ENCODE results near the gene TMEM163. TPM values are rescaled to one million over a fixed set of nuclear protein-coding genes. Genes with fewer than 3 reads are reported as not detected.
A peak's percentile ranks its signal among the peaks of the same experiment; 100 is the strongest.
"Not testable (repeated sequence)": the region's sequence is repeated elsewhere in the genome, so short reads cannot be mapped to it uniquely, and the experiment has no call there.

The TMEM163 gene
- total and polyA plus RNA-seq, 8 donors, result 0.58 to 16.7 (median 3.2) TPM; not detected in 1

DNA sequence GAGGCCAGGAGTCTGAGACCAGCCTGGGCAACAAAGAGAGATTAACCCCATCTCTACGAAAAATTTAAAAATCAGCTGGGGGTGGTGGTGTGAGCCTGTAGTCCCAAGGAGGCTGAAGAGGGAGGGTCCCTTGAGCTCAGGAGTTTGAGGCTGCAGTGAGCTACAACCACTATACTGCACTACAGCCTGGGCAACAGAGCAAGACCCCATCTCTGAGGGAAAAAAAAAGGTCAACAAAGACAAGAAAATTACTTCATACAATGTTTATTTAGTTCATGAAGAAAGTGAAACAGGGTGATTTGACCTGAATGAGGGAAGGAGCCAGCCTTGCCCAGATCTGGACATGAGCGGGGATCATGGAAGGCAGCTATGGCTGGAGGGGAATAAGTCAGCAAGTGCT, 59.1 kb downstream of the TMEM163 start:
- Histone ChIP-seq H3K27ac (no peak overlapping the region), H3K4me1 (no peaks in the 10 kb centered on the region), H3K9me3 (no peaks in the 10 kb centered on the region), H3K4me3 (no peak overlapping the region), H3K27me3 (no peaks in the 10 kb centered on the region), H3K36me3 (no peaks in the 10 kb centered on the region)
- TF ChIP-seq POLR2AphosphoS5 (IDR thresholded peaks at IDR 0.05) (no peak), EP300 (IDR thresholded peaks at IDR 0.05) (no peak), POLR2A (IDR thresholded peaks at IDR 0.05) (no peak)
- TF ChIP-seq, protein P1, sequence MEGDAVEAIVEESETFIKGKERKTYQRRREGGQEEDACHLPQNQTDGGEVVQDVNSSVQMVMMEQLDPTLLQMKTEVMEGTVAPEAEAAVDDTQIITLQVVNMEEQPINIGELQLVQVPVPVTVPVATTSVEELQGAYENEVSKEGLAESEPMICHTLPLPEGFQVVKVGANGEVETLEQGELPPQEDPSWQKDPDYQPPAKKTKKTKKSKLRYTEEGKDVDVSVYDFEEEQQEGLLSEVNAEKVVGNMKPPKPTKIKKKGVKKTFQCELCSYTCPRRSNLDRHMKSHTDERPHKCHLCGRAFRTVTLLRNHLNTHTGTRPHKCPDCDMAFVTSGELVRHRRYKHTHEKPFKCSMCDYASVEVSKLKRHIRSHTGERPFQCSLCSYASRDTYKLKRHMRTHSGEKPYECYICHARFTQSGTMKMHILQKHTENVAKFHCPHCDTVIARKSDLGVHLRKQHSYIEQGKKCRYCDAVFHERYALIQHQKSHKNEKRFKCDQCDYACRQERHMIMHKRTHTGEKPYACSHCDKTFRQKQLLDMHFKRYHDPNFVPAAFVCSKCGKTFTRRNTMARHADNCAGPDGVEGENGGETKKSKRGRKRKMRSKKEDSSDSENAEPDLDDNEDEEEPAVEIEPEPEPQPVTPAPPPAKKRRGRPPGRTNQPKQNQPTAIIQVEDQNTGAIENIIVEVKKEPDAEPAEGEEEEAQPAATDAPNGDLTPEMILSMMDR (IDR thresholded peaks at IDR 0.05), result no peak
- intact Hi-C loops (cut with DNase I; ENCODE audit: low total_unique reads), result no loop called here
- no peak for DNase-seq
- 49 to 89% (median 58%) methylated on average over 2 of the region's 2 CpGs for WGBS, 5 donors

DNA sequence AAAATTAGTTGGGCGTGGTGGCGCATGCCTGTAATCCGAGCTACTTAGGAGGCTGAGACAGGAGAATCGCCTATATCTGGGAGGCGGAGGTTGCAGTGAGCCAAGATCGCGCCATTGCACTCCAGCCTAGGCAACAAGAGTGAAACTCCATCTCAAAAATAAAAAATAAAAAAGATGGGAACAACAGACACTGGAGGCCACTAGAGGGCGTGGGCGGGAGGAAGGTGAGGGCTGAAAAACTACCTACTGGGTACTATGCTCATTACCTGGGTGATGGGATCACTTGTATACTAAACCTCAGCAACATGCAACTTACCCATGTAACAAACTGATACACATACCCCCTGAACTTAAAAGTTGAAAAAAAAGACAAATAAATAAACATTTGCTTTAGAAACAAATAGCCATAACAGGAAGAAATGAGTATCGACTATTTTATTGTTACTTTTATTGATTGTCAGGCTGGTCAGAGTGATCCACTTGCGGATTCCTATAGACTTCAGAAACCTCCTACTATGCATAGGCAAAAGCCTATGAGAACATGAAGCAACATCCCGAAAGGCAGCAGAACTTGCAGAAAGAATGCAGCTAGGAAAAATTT, 61.0 kb downstream of the TMEM163 start:
- Histone ChIP-seq H3K4me3 (no peak overlapping the region), H3K36me3 (no peaks in the 10 kb centered on the region), H3K27ac (no peak overlapping the region), H3K4me1 (no peaks in the 10 kb centered on the region), H3K27me3 (no peaks in the 10 kb centered on the region), H3K9me3 (no peaks in the 10 kb centered on the region)
- DNase-seq, result no peak
- intact Hi-C loops (cut with DNase I; ENCODE audit: low total_unique reads), result no loop called here
- TF ChIP-seq POLR2AphosphoS5 (IDR thresholded peaks at IDR 0.05) (no peak), EP300 (IDR thresholded peaks at IDR 0.05) (no peak), POLR2A (IDR thresholded peaks at IDR 0.05) (no peak)
- TF ChIP-seq, protein P1 (IDR thresholded peaks at IDR 0.05), result peak in 3 of 7 experiments; percentile 27 to 33 (median 31)
- 73 to 81% (median 76%) methylated on average over 12 of the region's 12 CpGs for WGBS, 5 donors

DNA sequence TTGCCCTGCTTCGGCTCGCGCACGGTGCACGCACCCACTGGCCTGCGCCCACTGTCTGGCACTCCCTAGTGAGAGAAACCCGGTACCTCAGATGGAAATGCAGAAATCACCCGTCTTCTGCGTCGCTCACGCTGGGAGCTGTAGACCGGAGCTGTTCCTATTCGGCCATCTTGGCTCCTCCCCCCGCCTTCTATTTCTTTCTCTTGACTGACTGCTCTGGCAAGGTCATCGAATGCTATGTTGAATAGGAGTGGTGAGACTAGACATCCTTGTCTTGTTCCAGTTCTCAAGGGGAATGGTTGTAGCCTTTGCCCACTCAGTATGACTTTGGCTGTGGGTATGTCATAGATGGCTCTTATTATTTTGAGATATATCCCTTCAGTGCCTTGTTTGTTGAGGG, 62.4 kb downstream of the TMEM163 start:
- H3K36me3 ChIP-seq; H3K27ac ChIP-seq; H3K4me3 ChIP-seq; H3K4me1 ChIP-seq; H3K9me3 ChIP-seq; H3K27me3 ChIP-seq; intact Hi-C loops (cut with DNase I; ENCODE audit: low total_unique reads); DNase-seq: not testable (repeated sequence)
- WGBS, 5 donors, result 92 to 99% (median 94%) methylated on average over 4 to 8 of the region's 15 CpGs

DNA sequence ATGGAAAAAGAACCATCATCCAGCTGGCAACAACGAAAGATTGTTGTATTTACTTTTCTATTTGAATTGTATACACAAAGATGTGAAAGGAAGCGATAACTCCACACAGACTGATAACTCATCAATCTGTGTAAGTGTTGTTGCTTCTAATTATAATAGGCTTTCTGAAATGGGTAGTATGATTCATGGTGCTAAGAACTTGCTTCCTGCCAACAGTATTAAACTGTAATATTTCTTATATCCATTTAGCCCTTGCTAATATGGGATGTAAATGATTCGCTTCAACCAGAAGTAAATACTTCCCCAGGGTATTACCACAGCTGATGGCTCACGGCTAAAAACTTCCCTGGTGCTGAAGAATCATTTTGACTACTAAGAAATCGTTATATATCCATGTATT, 70.2 kb downstream of the TMEM163 start:
- 44 to 59% (median 47%) methylated on average over 5 of the region's 5 CpGs for WGBS, 5 donors
- Histone ChIP-seq H3K4me3 (no peak overlapping the region), H3K27ac (no peak overlapping the region), H3K27me3 (no peaks in the 10 kb centered on the region), H3K4me1 (no peaks in the 10 kb centered on the region), H3K36me3 (no peaks in the 10 kb centered on the region), H3K9me3 (no peaks in the 10 kb centered on the region)
- intact Hi-C loops (cut with DNase I; ENCODE audit: low total_unique reads), result no loop called here
- DNase-seq, result no peak
- TF ChIP-seq POLR2A (IDR thresholded peaks at IDR 0.05) (no peak), EP300 (IDR thresholded peaks at IDR 0.05) (no peak), POLR2AphosphoS5 (IDR thresholded peaks at IDR 0.05) (no peak)
- TF ChIP-seq, protein P1 (IDR thresholded peaks at IDR 0.05), result no peak

DNA sequence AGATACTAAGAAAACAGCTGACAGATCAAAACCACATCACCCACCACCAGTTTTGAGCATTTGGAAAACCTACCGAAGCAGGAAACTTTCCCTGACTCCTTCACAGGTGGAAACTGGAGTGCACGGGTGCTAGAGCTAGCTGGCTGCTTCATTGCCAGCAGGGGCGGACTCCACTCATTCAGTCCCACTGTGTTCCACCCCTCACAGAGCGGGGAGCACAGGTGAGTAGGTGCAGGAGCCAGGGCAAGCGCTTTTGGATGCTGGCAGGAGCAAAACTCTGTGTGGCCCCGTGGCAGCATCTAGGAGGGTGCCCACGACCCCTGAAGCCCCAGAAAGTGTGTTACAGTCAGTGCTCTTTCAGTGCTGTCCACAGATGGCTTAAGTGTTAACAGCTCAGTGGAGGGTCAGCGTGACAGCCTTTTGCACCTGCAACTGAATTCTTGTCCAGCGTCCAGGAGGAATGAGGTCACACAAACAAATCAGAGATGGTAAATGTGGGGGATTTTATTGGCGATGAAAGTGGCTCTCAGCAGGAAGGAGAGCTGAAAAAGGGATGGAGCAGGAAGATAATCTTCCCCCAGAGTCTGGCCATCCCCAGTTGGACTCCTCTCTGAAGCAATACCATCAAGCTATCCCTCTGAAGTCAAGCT, 71.1 kb downstream of the TMEM163 start:
- no peaks in the 10 kb centered on the region for H3K9me3 ChIP-seq
- 66 to 80% (median 76%) methylated on average over 9 to 10 of the region's 10 CpGs for WGBS, 5 donors
- DNase-seq, result no peak
- H3K27ac ChIP-seq, result no peak overlapping the region
- no peak overlapping the region for H3K4me3 ChIP-seq
- H3K4me1 ChIP-seq, result no peaks in the 10 kb centered on the region
- TF ChIP-seq POLR2A (IDR thresholded peaks at IDR 0.05) (no peak), POLR2AphosphoS5 (IDR thresholded peaks at IDR 0.05) (no peak)
- TF ChIP-seq, protein P1 (IDR thresholded peaks at IDR 0.05), result no peak
- intact Hi-C loops (cut with DNase I; ENCODE audit: low total_unique reads), result no loop called here
- no peaks in the 10 kb centered on the region for H3K36me3 ChIP-seq
- no peaks in the 10 kb centered on the region for H3K27me3 ChIP-seq

Data from stomach (tissue), 9 donors.